ENCODE data around the gene KIF6.
A peak's percentile ranks its signal among the peaks of the same experiment; 100 is the strongest.

KIF6 gene

DNA sequence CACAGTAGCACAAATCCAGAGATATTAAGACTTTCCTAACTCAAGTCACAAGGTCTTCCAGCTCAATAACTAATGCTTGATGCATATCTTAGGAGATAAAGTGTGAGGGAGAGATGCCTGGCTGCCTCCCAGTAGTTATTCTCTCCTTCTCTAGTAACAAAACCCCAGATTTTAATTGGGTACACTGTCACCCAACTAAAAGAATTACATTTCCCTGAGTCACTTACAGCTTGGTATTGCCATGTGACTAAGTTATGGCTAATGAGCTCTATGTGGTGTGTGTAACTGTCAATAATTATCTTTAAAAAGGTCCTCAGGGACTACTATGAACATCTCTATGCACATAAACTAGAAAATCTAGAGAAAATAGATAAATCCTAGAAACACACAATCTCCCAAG, 32.0 kb downstream of the KIF6 start:
- H3K27me3 ChIP-seq (ENCODE audit: control insufficient read depth, insufficient read depth, low read length), result no peaks in the 10 kb centered on the region
- H3K36me3 ChIP-seq (ENCODE audit: control insufficient read depth, insufficient read depth, low read length), result no peaks in the 10 kb centered on the region
- H3K79me2 ChIP-seq, result no peaks in the 10 kb centered on the region
- H3K27ac ChIP-seq, result no peak overlapping the region
- no peak overlapping the region for H2AFZ ChIP-seq
- no peaks in the 10 kb centered on the region for H3K9me3 ChIP-seq (ENCODE audit: control insufficient read depth, low read length)
- H3K4me2 ChIP-seq (ENCODE audit: low read length), result no peak overlapping the region
- no peak overlapping the region for H3K9ac ChIP-seq
- H3K4me1 ChIP-seq, result peaks cover 15% of the 10 kb centered on the region
- H3K4me3 ChIP-seq (ENCODE audit: low read depth, low read length), result no peak overlapping the region
- TF ChIP-seq, protein P1, sequence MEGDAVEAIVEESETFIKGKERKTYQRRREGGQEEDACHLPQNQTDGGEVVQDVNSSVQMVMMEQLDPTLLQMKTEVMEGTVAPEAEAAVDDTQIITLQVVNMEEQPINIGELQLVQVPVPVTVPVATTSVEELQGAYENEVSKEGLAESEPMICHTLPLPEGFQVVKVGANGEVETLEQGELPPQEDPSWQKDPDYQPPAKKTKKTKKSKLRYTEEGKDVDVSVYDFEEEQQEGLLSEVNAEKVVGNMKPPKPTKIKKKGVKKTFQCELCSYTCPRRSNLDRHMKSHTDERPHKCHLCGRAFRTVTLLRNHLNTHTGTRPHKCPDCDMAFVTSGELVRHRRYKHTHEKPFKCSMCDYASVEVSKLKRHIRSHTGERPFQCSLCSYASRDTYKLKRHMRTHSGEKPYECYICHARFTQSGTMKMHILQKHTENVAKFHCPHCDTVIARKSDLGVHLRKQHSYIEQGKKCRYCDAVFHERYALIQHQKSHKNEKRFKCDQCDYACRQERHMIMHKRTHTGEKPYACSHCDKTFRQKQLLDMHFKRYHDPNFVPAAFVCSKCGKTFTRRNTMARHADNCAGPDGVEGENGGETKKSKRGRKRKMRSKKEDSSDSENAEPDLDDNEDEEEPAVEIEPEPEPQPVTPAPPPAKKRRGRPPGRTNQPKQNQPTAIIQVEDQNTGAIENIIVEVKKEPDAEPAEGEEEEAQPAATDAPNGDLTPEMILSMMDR (IDR thresholded peaks at IDR 0.05), result no peak

DNA sequence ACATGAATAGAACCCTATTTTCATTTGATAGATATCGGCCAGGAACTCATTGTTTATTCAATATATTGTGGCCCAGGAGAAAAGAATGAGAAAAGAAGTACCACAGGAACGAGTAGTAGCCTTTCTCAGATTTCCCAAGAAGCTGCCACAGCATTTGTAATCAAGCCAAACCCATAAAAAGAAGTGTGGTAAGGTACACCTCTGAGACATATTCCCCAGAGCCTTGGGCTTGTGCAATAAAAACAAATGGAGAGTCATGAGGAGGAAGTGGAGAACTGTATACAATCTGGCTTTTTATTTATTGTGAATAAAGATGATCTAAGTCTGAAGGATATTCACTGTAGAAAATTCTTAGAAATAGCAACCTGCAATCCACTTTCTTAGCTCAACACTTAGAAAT, 36.7 kb downstream of the KIF6 start:
- H3K9ac ChIP-seq, result no peak overlapping the region
- TF ChIP-seq, protein P1 (IDR thresholded peaks at IDR 0.05), result no peak
- H3K9me3 ChIP-seq (ENCODE audit: control insufficient read depth, low read length), result no peaks in the 10 kb centered on the region
- no peak overlapping the region for H2AFZ ChIP-seq
- no peaks in the 10 kb centered on the region for H3K36me3 ChIP-seq (ENCODE audit: control insufficient read depth, insufficient read depth, low read length)
- H3K4me2 ChIP-seq (ENCODE audit: low read length), result no peak overlapping the region
- H3K4me3 ChIP-seq (ENCODE audit: low read depth, low read length), result no peak overlapping the region
- no peak overlapping the region for H3K27ac ChIP-seq
- no peaks in the 10 kb centered on the region for H3K79me2 ChIP-seq
- H3K4me1 ChIP-seq, result peaks cover 23% of the 10 kb centered on the region
- H3K27me3 ChIP-seq (ENCODE audit: control insufficient read depth, insufficient read depth, low read length), result no peaks in the 10 kb centered on the region

DNA sequence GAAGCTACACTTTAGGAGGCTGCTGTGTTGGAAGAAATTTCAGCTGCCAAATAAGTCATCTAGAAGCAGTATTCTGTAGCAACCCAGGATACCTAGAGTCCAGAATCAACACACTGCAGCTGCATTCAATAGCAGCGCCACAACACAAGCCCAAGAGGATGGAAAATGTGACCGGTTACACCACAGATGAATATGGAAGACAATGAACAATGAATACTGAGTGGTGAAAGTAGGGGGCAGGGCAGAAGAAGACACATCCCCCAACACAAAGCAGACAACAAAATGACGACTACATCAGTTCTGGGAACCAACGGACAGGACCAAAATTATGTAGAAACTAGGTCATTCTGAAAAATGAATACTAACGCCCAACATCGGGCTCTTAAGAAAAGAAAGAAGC, 38.2 kb downstream of the KIF6 start:
- Histone ChIP-seq H3K27ac (no peak overlapping the region), H3K4me1 (peaks cover 28% of the 10 kb centered on the region), H2AFZ (no peak overlapping the region), H3K36me3 (ENCODE audit: control insufficient read depth, insufficient read depth, low read length) (no peaks in the 10 kb centered on the region), H3K79me2 (no peaks in the 10 kb centered on the region), H3K4me3 (ENCODE audit: low read depth, low read length) (no peak overlapping the region), H3K27me3 (ENCODE audit: control insufficient read depth, insufficient read depth, low read length) (no peaks in the 10 kb centered on the region), H3K9me3 (ENCODE audit: control insufficient read depth, low read length) (no peaks in the 10 kb centered on the region), H3K4me2 (ENCODE audit: low read length) (no peak overlapping the region), H3K9ac (no peak overlapping the region)
- TF ChIP-seq, protein P1 (IDR thresholded peaks at IDR 0.05), result no peak

DNA sequence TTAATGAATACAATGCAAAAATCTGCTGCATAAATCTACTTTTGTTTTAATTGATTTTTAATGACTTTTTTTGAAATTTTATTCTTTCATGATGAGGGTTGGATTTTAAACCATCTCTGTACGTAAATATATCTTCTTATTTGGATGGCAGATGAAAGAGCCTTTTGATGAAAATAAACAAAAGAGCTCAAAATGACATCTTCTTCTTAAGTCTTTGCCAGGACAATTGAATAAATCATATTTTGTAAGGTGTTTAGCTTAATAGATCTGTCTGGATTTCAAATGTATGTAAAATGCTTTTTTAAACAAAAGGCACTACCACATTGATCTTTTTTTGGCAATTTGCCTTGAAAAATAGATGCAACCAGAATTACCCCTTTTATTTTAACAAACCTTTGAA, 39.3 kb downstream of the KIF6 start:
- no peaks in the 10 kb centered on the region for H3K9me3 ChIP-seq (ENCODE audit: control insufficient read depth, low read length)
- TF ChIP-seq, protein P1 (IDR thresholded peaks at IDR 0.05), result no peak
- H3K4me3 ChIP-seq (ENCODE audit: low read depth, low read length), result no peak overlapping the region
- H3K4me1 ChIP-seq, result peaks cover 25% of the 10 kb centered on the region
- no peak overlapping the region for H2AFZ ChIP-seq
- H3K9ac ChIP-seq, result no peak overlapping the region
- no peaks in the 10 kb centered on the region for H3K36me3 ChIP-seq (ENCODE audit: control insufficient read depth, insufficient read depth, low read length)
- H3K79me2 ChIP-seq, result no peaks in the 10 kb centered on the region
- no peak overlapping the region for H3K27ac ChIP-seq
- H3K4me2 ChIP-seq (ENCODE audit: low read length), result no peak overlapping the region
- H3K27me3 ChIP-seq (ENCODE audit: control insufficient read depth, insufficient read depth, low read length), result no peaks in the 10 kb centered on the region

DNA sequence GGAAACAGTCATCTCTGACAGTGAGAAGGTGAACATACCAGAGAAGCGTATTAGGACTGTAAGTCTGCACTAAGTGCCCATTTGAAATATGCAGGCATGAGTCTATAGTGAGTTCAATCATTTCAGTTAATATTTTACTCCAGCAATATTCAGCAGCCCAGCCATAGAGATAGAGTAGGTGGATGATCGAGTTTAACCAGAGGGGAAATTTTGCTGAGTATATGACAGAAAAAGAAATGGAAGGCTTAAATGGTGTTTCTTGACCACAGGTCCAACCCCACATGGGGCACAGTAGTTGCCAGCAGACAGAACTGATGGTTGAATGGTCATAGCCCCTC, 39.8 kb downstream of the KIF6 start:
- Histone ChIP-seq H3K27ac (no peak overlapping the region), H3K4me2 (ENCODE audit: low read length) (no peak overlapping the region)

More for the DNA sequence above, 39.8 kb downstream of the KIF6 start:
- Histone ChIP-seq H3K9ac (no peak overlapping the region), H3K27me3 (ENCODE audit: control insufficient read depth, insufficient read depth, low read length) (no peaks in the 10 kb centered on the region), H3K79me2 (no peaks in the 10 kb centered on the region), H3K4me3 (ENCODE audit: low read depth, low read length) (no peak overlapping the region), H2AFZ (peak overlapping the region; percentile 51), H3K4me1 (peaks cover 23% of the 10 kb centered on the region), H3K9me3 (ENCODE audit: control insufficient read depth, low read length) (no peaks in the 10 kb centered on the region), H3K36me3 (ENCODE audit: control insufficient read depth, insufficient read depth, low read length) (no peaks in the 10 kb centered on the region)
- TF ChIP-seq, protein P1 (IDR thresholded peaks at IDR 0.05), result no peak
